SU-DHL-6 (cell line): ENCODE data around the gene MAP2K1.

ENCODE experiments used
- H2AFZ ChIP-seq: fragments of 200-600 bp; sonication (generic); 2 replicates; pipeline ENCODE4 v1.6.1; 2014; ENCODE audit warnings: low read depth, mild to moderate bottlenecking, moderate library complexity, mixed read lengths, antibody characterized with exemption, low read length; ENCODE audit not compliant: severe bottlenecking
- H3F3A ChIP-seq: fragments of 200-600 bp; shearing (Covaris generic); 2 replicates; pipeline ENCODE4 v1.6.0; 2016; ENCODE audit warnings: antibody characterized with exemption, mild to moderate bottlenecking; ENCODE audit not compliant: insufficient read depth
- H3K27ac ChIP-seq: fragments of 200-600 bp; sonication (generic); 2 replicates; pipeline ENCODE4 v1.5.1; 2016; ENCODE audit warnings: low read depth, mild to moderate bottlenecking, low read length, moderate library complexity, mixed read lengths
- H3K27me3 ChIP-seq: fragments of 200-600 bp; sonication (generic), shearing (Covaris generic); 2 replicates; pipeline ENCODE4 v1.6.0; 2014; ENCODE audit warnings: mild to moderate bottlenecking, low read length
- H3K36me3 ChIP-seq: fragments of 200-600 bp; sonication (generic); 2 replicates; pipeline ENCODE4 v1.6.1; 2014; ENCODE audit warnings: mild to moderate bottlenecking, low read length, mixed read lengths
- H3K4me2 ChIP-seq: fragments of 300-600, 200-600 bp; shearing (Covaris generic), sonication (generic); 2 replicates; pipeline ENCODE4 v1.6.0; 2014; ENCODE audit warnings: low read length, low read depth, mild to moderate bottlenecking; ENCODE audit not compliant: poor library complexity, severe bottlenecking
- H3K4me3 ChIP-seq: fragments of 200-600 bp; sonication (generic); 2 replicates; pipeline ENCODE4 v1.5.1; 2014; ENCODE audit warnings: antibody characterized with exemption, low read length, mild to moderate bottlenecking, mixed read lengths; ENCODE audit not compliant: insufficient read depth, poor library complexity, severe bottlenecking
- H3K79me2 ChIP-seq: fragments of 200-600 bp; sonication (generic); 2 replicates; pipeline ENCODE4 v1.6.1; 2014; ENCODE audit warnings: mild to moderate bottlenecking, low read length, moderate library complexity; ENCODE audit not compliant: insufficient read depth
- H3K9ac ChIP-seq: fragments of 200-600 bp; sonication (generic); 2 replicates; pipeline ENCODE4 v1.7.0; 2014; ENCODE audit warnings: mild to moderate bottlenecking, low read length
- H3K9me2 ChIP-seq: fragments of 200-600 bp; sonication (generic); replicated peaks from 2 replicates; pipeline ENCODE4 v1.6.1; 2014; ENCODE audit warnings: low read length; ENCODE audit not compliant: insufficient read depth
- H3K9me3 ChIP-seq: fragments of 200-600 bp; sonication (generic); 2 replicates; pipeline ENCODE4 v1.6.1; 2014; ENCODE audit warnings: low read length, mixed read lengths; ENCODE audit not compliant: insufficient read depth
- H4K20me1 ChIP-seq: fragments of 200-600 bp; sonication (generic); 2 replicates; pipeline ENCODE4 v1.6.1; 2014; ENCODE audit warnings: low read depth, mild to moderate bottlenecking, antibody characterized with exemption, low read length, moderate library complexity, mixed read lengths
- CTCF ChIP-seq: fragments of 200-600 bp; sonication (generic); IDR thresholded peaks from one replicate; pipeline ENCODE4 v1.5.1; 2017; ENCODE audit warnings: antibody characterized with exemption, mild to moderate bottlenecking, low read length, moderate library complexity; ENCODE audit not compliant: insufficient read depth, poor library complexity, severe bottlenecking
- EZH2phosphoT487 ChIP-seq: fragments of 200-600 bp; sonication (generic), shearing (Covaris generic); conservative IDR thresholded peaks from 2 replicates; pipeline ENCODE4 v1.6.1; 2018; ENCODE audit warnings: mild to moderate bottlenecking, antibody characterized with exemption, low read length, moderate library complexity, mixed read lengths

MAP2K1 gene

GRCh38 chr15:66489179-66489791 is 102.6 kb downstream of the MAP2K1 start:
- Histone ChIP-seq H3K27ac (no peak overlapping the region), H3K9me2 (no peaks in the 10 kb centered on the region), H3K4me3 (no peak overlapping the region), H3K4me2 (no peak overlapping the region), H3F3A (peaks cover 27% of the 10 kb centered on the region), H3K27me3 (no peaks in the 10 kb centered on the region), H3K9me3 (no peaks in the 10 kb centered on the region), H3K79me2 (no peaks in the 10 kb centered on the region), H2AFZ (no peak overlapping the region), H3K36me3 (peaks cover 15% of the 10 kb centered on the region; the same call in 1 of the 2 replicates), H3K9ac (no peak overlapping the region), H4K20me1 (no peaks in the 10 kb centered on the region)
- TF ChIP-seq EZH2phosphoT487: no peak
- no peak for TF ChIP-seq CTCF

DNA sequence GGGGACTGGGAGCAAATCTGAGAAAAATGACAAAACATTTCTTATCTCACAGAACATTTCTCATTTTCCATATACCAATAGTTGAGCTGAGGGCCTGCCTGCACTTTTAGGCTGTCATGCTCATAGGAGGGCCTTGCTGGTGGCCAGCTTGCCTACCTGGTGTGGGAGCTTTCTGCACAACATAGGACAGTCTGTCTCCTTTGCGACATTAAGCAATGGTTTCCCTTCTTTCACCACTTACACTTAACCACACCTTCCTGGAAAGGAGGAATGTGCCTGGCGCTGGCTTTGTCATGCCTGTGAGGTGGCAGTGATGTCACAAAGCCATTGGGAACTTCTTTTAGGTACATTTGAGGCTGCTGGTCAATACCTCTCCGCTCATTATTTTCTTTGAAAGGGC is 105.1 kb downstream of the MAP2K1 start:
- no peak overlapping the region for H3K9ac ChIP-seq
- TF ChIP-seq CTCF (no peak), EZH2phosphoT487 (no peak)
- H3K36me3 ChIP-seq: peaks cover 15% of the 10 kb centered on the region; the same call in 1 of the 2 replicates
- H3K79me2 ChIP-seq: peaks cover 9% of the 10 kb centered on the region
- no peaks in the 10 kb centered on the region for H3K27me3 ChIP-seq
- peaks cover 27% of the 10 kb centered on the region for H3F3A ChIP-seq
- H4K20me1 ChIP-seq: no peaks in the 10 kb centered on the region
- no peak overlapping the region for H3K4me3 ChIP-seq
- H3K4me2 ChIP-seq: no peak overlapping the region
- H3K9me2 ChIP-seq: no peaks in the 10 kb centered on the region
- H3K9me3 ChIP-seq: no peaks in the 10 kb centered on the region
- no peak overlapping the region for H3K27ac ChIP-seq
- H2AFZ ChIP-seq: no peak overlapping the region

DNA sequence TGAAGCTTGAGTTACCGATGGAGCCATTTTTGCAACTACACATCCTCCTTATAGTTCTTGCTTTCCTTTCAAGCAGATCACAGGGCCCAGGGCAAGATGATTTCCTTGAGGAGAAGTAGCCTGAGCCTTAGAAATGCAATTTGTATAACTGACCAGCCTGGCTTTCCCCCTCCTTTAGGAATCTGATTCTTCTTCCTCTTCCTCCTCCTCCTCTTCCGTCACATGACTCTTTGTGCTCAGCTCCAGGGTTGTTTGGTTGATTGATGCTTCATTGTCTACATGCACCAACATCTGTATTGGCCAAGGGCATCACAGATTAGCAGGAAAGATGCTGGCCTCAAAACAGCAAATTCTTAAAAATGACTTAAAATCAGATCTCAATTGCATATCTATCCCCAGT is 107.5 kb downstream of the MAP2K1 start:
- H3K9me3 ChIP-seq: no peaks in the 10 kb centered on the region
- H3K27ac ChIP-seq: no peak overlapping the region
- no peak overlapping the region for H3K4me2 ChIP-seq
- H3K4me3 ChIP-seq: no peak overlapping the region
- TF ChIP-seq CTCF (no peak), EZH2phosphoT487 (no peak)
- no peaks in the 10 kb centered on the region for H3K27me3 ChIP-seq
- H2AFZ ChIP-seq: no peak overlapping the region
- peaks cover 14% of the 10 kb centered on the region for H3K79me2 ChIP-seq
- H3F3A ChIP-seq: peaks cover 44% of the 10 kb centered on the region
- H3K9me2 ChIP-seq: no peaks in the 10 kb centered on the region
- H3K9ac ChIP-seq: no peak overlapping the region
- H3K36me3 ChIP-seq: peaks cover 18% of the 10 kb centered on the region; the same call in 1 of the 2 replicates
- no peaks in the 10 kb centered on the region for H4K20me1 ChIP-seq
